K562 (cell line): ENCODE measurements around the gene NRXN2. TPM values are rescaled to one million over a fixed set of nuclear protein-coding genes. Genes with fewer than 3 reads are reported as not detected.

ENCODE experiments used
- ATF1 ChIP-seq, 2 experiments: fragments of 450-650 bp in 1 of 2; IDR thresholded peaks; 2 replicates each; pipeline ENCODE4 v1.6.1; 2016; ENCODE audit warnings: missing compliant biosample characterization in 1 of 2, missing genetic modification characterization in 1 of 2
- CHD4 ChIP-seq: fragments of 200-600 bp; sonication (generic); IDR thresholded peaks from 3 replicates; pipeline ENCODE4 v1.6.1; 2012; ENCODE audit warnings: low read depth, mild to moderate bottlenecking, mixed read lengths, low read length, inconsistent platforms; ENCODE audit not compliant: insufficient read depth, insufficient replicate concordance, poor library complexity, severe bottlenecking
- CLOCK ChIP-seq: fragments of 250-450 bp; sonication (Bioruptor Pico); IDR thresholded peaks from 2 replicates; pipeline ENCODE4 v1.4.0; 2020; ENCODE audit warnings: mild to moderate bottlenecking, moderate library complexity, borderline replicate concordance
- CXXC5 ChIP-seq: fragments of 250-450 bp; sonication (Bioruptor Pico); IDR thresholded peaks from 2 replicates; pipeline ENCODE4 v1.8.0; 2022; ENCODE audit warnings: inconsistent platforms, mild to moderate bottlenecking, moderate library complexity
- DMBX1 ChIP-seq: fragments of 250-450 bp; sonication (Bioruptor Pico); IDR thresholded peaks from 2 replicates; pipeline ENCODE4 v1.8.0; 2022; ENCODE audit warnings: inconsistent platforms, mild to moderate bottlenecking, moderate library complexity, borderline replicate concordance
- DPF2 ChIP-seq: fragments of 450-650 bp; IDR thresholded peaks from 2 replicates; pipeline ENCODE4 v1.6.1; 2016
- EP300 ChIP-seq: IDR thresholded peaks from 2 replicates; pipeline ENCODE4 v1.6.1; 2012; ENCODE audit warnings: low read length, improper control_type of control experiment
- ETV1 ChIP-seq: fragments of 450-650 bp; conservative IDR thresholded peaks from 2 replicates; pipeline ENCODE4 v1.6.1; 2016; ENCODE audit warnings: missing genetic modification characterization, control low read depth, low read depth, missing compliant biosample characterization
- PURB ChIP-seq: sonication (generic); formaldehyde crosslinking; IDR thresholded peaks from 2 replicates; pipeline ENCODE4 v1.9.0; 2021; ENCODE audit warnings: low read depth, mild to moderate bottlenecking, missing genetic modification reagents
- XRCC5 ChIP-seq: fragments of 200-400 bp; formaldehyde crosslinking; IDR thresholded peaks from 2 replicates; pipeline ENCODE4 v1.6.1; 2017; ENCODE audit warnings: low read depth, mild to moderate bottlenecking, low read length
- ZBTB7A ChIP-seq: IDR thresholded peaks from 2 replicates; pipeline ENCODE4 v1.6.1; 2011; ENCODE audit warnings: low read depth, mild to moderate bottlenecking, low read length, moderate library complexity, borderline replicate concordance; ENCODE audit not compliant: control insufficient read depth
- ZNF146 ChIP-seq: IDR thresholded peaks from one replicate; pipeline ENCODE4 v1.6.1; 2018; ENCODE audit warnings: missing compliant biosample characterization; ENCODE audit not compliant: unreplicated experiment
- ZNF174 ChIP-seq: fragments of 250-450 bp; sonication (Bioruptor Pico); IDR thresholded peaks from 2 replicates; pipeline ENCODE4 v1.4.0; 2020; ENCODE audit warnings: mild to moderate bottlenecking
- ZNF217 ChIP-seq: sonication (generic); formaldehyde crosslinking; IDR thresholded peaks from 2 replicates; pipeline ENCODE4 v1.8.0; 2022; ENCODE audit warnings: mild to moderate bottlenecking, missing genetic modification reagents
- ZNF280A ChIP-seq: fragments of 450-650 bp; IDR thresholded peaks from 2 replicates; pipeline ENCODE4 v1.6.1; 2018; ENCODE audit warnings: mild to moderate bottlenecking, low read depth; ENCODE audit not compliant: partially characterized antibody
- ZNF347 ChIP-seq: fragments of 450-650 bp; formaldehyde crosslinking; IDR thresholded peaks from 2 replicates; pipeline ENCODE4 v1.4.0; 2020; ENCODE audit warnings: low read depth, mild to moderate bottlenecking, moderate library complexity
- ZNF778 ChIP-seq: fragments of 450-650 bp; formaldehyde crosslinking; IDR thresholded peaks from 2 replicates; pipeline ENCODE4 v1.4.0; 2020; ENCODE audit warnings: mild to moderate bottlenecking, moderate library complexity
- polyA plus RNA-seq, 8 experiments: library from polyadenylated mRNA; depleted of rRNA in 4 of 8; stranded (reverse) in 5 of 8; unstranded in 3 of 8; fragments of >200 nt; fragmentation: Nextera tagmentation in 2 of 8; fragmentation: Illumina TruSeq in 1 of 8; extraction: Ambion mirVana in 2 of 8; extraction: Trizol in 1 of 8; gene quantifications; 2 replicates each; pipeline versions ENCODE4 v1.2.1 to v1.2.3, GENCODE V29; 2011 to 2014; ENCODE audit warnings: inconsistent platforms in 1 of 8, missing spikeins in 1 of 8
- total RNA-seq, 7 experiments: library from RNA; depleted of rRNA in 6 of 7; stranded (reverse); fragments of >200 nt in 6 of 7; fragmentation: Illumina TruSeq in 2 of 7; extraction: Trizol in 2 of 7; gene quantifications; 2 replicates each; pipeline versions ENCODE4 v1.2.1 to v1.2.3, GENCODE V29; 2011 to 2021; ENCODE audit warnings: low replicate concordance in 1 of 7
- TF ChIP-seq, protein P1 (sequence below): fragments of 450-650 bp; IDR thresholded peaks from 2 replicates; pipeline ENCODE4 v1.7.0; 2016; ENCODE audit warnings: borderline replicate concordance
- TF ChIP-seq, protein P2 (sequence below): sonication (generic); formaldehyde crosslinking; IDR thresholded peaks from 2 replicates; pipeline ENCODE4 v1.8.1; 2023; ENCODE audit warnings: mild to moderate bottlenecking, missing genetic modification reagents

The NRXN2 gene
- total and polyA plus RNA-seq, 9 of the 15 experiments (the other 6 are each of a cell fraction or from before 2014, with no cell fraction given), result 0.07 to 0.47 (median 0.15) TPM; not detected in 4

GRCh38 chr11:64743591-64744543 lies 20.9 kb upstream of the NRXN2 start, which contains the start of gene RASGRP2 (continued):
- TF ChIP-seq, protein P1, sequence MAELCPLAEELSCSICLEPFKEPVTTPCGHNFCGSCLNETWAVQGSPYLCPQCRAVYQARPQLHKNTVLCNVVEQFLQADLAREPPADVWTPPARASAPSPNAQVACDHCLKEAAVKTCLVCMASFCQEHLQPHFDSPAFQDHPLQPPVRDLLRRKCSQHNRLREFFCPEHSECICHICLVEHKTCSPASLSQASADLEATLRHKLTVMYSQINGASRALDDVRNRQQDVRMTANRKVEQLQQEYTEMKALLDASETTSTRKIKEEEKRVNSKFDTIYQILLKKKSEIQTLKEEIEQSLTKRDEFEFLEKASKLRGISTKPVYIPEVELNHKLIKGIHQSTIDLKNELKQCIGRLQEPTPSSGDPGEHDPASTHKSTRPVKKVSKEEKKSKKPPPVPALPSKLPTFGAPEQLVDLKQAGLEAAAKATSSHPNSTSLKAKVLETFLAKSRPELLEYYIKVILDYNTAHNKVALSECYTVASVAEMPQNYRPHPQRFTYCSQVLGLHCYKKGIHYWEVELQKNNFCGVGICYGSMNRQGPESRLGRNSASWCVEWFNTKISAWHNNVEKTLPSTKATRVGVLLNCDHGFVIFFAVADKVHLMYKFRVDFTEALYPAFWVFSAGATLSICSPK, result no peak
- TF ChIP-seq ETV1 (no peak), XRCC5 (peak; percentile 82), CHD4 (peak; percentile 94), ZNF217 (CRISPR knock-in tag) (no peak), ZNF146 (CRISPR knock-in tag) (no peak), ZNF174 (no peak), ZBTB7A (peak; percentile 89; the same call in 1 of the 2 replicates), ZNF280A (no peak), CXXC5 (CRISPR knock-in tag) (peak; percentile 41), ATF1 (CRISPR knock-in tag; IDR thresholded peaks at IDR 0.05) (no peak), ATF1 (tag; IDR thresholded peaks at IDR 0.05) (peak; percentile 66), EP300 (no peak), ZNF347 (CRISPR knock-in tag) (no peak), DMBX1 (CRISPR knock-in tag) (no peak), DPF2 (no peak; the same call in 1 of the 2 replicates), ZNF778 (CRISPR knock-in tag) (no peak), CLOCK (CRISPR knock-in tag) (no peak), PURB (CRISPR knock-in tag) (no peak)
- TF ChIP-seq, protein P2, sequence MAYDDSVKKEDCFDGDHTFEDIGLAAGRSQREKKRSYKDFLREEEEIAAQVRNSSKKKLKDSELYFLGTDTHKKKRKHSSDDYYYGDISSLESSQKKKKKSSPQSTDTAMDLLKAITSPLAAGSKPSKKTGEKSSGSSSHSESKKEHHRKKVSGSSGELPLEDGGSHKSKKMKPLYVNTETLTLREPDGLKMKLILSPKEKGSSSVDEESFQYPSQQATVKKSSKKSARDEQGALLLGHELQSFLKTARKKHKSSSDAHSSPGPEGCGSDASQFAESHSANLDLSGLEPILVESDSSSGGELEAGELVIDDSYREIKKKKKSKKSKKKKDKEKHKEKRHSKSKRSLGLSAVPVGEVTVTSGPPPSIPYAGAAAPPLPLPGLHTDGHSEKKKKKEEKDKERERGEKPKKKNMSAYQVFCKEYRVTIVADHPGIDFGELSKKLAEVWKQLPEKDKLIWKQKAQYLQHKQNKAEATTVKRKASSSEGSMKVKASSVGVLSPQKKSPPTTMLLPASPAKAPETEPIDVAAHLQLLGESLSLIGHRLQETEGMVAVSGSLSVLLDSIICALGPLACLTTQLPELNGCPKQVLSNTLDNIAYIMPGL (CRISPR knock-in tag), result peak; percentile 78; the same call in 1 of the 2 replicates
